Stimulated activated CD4-positive, alpha-beta T cell treated with anti-CD3 and anti-CD28 coated beads, Interleukin-1b, Interleukin-23, amount 100 ng/mL, for 48 hours (primary cell): ENCODE results near the gene DAAM1.

Experiments used
- DNase-seq: peaks from one replicate; pipeline ENCODE4 v3.0.0-alpha.2; 2020

Gene DAAM1

DNA sequence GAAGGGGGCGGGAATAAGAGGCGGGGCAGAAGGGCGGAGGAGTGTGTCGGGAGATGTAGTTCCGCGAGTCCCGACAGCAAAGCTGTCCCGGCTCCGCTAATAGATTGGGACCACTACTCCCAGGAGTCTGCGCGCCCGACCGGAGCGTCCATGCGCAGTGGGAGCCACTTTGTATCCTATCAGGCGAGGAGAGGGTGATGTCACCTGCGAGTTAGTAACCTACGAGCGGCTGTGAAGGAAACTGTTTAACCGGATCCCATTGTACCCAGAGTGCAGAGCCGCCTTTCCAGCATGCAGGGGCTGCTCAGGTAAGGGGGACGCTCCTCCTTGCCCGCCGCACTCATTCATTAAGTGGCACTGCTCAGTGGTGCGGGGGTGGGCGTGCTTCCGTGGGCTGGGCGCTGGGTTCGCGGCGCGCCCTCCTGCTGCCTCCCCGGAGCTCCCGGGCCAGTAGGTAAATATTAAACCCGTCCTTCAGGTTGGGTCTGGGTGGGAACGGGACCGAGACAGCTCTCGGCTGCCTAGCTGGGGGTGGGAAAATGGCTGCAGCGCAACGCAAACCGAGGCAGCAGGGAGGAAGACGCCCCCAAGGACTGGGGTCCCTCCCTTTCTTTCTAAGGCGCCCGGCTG, at the start of gene DAAM1:
TSS of gene DAAM1 (plus strand) at position 207 of the 630 bp plus-strand sequence. CDS start 74,811 bp downstream, outside the sequence.
- DNase-seq: peak; percentile 96

- no peak for DNase-seq
Measured at GRCh38 chr14:59139324-59139723, 49.1 kb upstream of the DAAM1 start.

- DNase-seq: no peak
Measured at GRCh38 chr14:59140106-59140843, 48.2 kb upstream of the DAAM1 start.

DNA sequence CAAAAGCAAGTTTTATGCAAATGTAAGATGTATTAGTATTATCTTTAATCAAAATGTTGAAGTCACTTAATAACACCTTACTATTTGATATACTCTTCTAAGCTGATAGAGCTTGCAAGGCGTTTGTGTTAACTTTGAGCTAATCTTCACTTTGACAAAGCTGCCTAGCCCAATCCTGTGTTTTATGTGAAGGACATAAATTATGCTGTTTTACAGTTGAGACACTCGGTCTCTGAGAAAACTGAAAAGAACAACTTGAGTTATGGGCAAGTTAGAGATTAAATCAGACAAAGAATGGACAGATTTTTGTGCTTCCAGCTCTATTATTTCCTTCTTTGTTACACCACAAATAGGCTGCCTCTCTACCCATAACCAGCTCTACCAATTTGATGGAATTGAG, 42.0 kb upstream of the DAAM1 start:
- DNase-seq: no peak

DNA sequence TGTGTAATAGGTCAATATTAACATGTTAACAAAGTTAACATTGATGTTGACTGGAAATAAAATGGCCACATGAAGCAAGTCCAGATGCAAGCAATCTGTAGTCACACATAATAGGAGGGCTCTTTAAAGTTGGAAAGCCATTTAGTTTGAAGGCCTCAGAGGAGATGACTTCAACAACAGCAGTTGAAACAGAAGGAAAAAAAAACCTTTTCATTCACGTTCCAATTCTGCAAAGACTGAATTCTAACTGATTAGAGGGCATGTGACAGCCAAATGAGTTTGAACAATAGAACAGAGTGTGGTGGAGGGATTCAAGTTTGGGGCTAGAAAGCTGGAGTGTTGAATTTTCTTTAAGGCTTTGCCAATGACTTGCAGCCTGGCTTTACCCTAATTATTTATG, 41.5 kb upstream of the DAAM1 start:
- DNase-seq: no peak

DNA sequence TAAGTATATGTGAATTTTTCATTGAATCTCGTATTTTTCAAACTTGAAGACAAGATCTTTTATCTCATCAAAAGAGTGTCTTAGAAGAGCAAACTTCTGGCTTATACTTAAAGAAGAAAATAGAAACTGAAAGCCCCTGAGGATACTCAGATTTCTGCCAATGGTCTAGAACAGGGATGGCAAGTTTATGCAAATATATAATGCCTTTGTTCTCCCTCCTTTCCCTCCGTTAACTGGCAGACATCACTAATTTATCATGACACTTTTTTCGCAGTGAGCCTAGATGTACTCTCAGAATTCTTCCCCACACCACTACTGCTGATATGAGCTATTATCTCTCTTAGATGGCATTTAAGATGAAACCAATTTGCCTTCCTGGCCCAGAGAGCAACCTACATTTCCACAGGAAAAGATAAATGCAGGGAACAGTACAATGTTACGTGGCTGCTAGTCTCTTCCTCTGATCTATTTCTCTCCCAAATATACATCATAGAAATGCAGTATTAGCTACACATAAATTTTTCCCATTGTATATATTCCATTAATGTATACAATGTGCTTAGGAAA, 40.0 kb upstream of the DAAM1 start:
- no peak for DNase-seq

GRCh38 chr14:59150990-59151389, 37.5 kb upstream of the DAAM1 start:
- no peak for DNase-seq

GRCh38 chr14:59154373-59154772, 34.1 kb upstream of the DAAM1 start:
- no peak for DNase-seq

- no peak for DNase-seq
Measured at GRCh38 chr14:59155886-59156285, 32.6 kb upstream of the DAAM1 start.

DNA sequence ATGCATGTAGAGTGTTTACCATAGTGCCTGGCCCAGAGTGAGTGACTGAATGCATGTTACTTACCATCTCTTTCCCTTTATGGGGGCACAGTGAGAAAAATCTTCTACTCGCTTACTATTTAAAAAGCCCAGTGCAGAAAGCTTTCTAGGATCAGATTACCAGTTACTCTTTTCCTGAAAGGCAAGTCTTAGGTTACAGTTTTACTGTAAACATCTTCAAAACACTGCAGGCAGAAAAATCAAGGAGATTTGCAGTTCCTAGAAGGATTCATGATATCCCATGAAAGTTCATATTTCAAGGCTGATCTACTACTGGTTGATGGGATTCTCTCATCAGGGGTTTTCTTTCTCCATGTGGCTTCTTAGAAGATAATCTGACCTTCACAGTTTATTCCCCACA, 29.3 kb upstream of the DAAM1 start:
- DNase-seq: no peak

DNA sequence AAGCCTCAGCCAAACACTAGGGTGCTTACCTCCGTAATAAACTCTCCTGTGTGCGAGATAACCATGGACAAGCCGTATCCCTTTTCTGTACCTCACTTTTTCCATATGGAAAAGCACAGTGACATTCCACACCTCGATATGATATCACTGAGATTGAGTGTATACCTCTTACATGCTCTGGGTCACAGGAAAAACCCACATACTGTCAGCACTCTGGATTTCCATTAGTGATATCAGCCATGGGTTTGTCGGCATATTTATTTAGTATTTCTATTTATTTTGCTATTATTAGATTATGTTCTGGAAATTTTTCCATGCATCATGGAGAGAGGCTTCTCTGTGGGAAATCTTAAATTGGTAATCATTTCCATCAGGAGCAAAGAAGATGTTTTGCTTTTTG, 28.0 kb upstream of the DAAM1 start:
- DNase-seq: no peak

DNA sequence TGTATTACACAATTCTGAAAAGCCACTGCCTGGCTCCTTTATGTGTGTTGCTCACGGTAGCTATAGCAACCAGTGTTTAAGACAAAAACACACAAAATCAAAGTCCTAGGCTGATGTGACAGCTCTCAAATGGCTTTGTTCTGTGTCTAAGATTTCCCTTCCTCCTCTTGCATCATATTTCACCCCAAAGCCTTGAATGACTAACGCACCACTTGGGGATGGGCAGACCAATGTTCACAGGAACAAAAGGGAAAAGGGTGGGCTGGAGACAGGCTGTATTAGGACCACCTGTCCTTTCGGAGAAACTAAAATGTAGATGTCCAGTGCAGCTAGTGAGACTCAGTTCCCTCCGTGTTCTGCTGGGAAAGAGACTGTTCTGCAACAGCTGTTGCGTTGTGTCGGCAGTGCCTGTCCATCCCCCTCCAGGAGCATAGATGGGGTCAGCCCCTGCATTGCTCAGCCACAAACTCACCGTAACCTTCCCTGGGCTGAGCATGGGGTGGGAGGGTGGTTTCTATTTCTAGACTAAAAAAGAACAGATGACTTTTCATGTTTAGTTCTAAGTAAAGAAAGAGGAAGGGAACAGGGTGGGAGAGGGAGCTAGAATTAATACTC, 26.8 kb upstream of the DAAM1 start:
- DNase-seq: peak; percentile 10

- no peak for DNase-seq
Measured at GRCh38 chr14:59166258-59166657, 22.2 kb upstream of the DAAM1 start.

GRCh38 chr14:59175404-59175803, 13.1 kb upstream of the DAAM1 start:
- no peak for DNase-seq

DNA sequence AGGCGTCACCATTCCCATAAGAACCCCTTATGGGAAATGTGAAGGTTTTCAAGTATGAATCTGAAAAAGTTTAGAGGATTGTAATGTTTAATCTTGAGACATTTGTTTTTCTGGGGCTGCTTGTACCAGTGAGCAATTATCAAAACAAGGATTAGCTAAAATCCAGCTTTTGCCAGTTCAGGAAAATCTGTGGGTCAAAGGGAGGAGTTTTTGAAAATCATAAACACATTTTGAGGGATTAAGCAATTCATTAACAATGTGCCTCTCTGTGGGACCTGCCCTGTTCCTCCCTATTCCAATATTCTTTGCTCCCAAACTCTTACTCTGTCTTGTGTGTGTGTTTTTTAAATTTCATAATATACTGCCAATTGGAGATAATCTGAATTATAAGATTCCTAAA, 11.7 kb upstream of the DAAM1 start:
- no peak for DNase-seq

- no peak for DNase-seq
Measured at GRCh38 chr14:59177262-59177661, 11.2 kb upstream of the DAAM1 start.

- DNase-seq: no peak
Measured at GRCh38 chr14:59181791-59182190, 6.7 kb upstream of the DAAM1 start.

- no peak for DNase-seq
Measured at GRCh38 chr14:59182641-59183040, 5.8 kb upstream of the DAAM1 start.

- no peak for DNase-seq
Measured at GRCh38 chr14:59183150-59183549, 5.3 kb upstream of the DAAM1 start.

GRCh38 chr14:59184396-59184795, 4.1 kb upstream of the DAAM1 start:
- no peak for DNase-seq

DNA sequence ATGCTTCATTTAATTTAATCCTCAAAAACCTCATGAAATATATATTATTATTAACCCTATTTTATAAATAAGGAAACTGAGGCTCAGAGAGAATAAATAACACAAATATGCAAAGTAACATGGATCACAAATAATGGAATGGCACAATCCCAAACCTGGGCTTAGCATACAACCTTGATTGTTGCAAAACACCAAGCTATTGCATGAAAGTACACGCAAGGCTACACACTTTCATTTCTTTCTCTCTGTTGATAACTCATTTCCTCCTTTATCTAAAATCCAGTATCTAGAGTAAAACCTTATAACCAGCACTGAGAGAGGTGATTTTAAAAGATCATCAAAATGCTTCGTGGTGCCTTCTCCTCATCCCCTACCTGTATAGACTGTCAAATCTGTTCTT, 2.8 kb upstream of the DAAM1 start:
- DNase-seq: no peak

DNA sequence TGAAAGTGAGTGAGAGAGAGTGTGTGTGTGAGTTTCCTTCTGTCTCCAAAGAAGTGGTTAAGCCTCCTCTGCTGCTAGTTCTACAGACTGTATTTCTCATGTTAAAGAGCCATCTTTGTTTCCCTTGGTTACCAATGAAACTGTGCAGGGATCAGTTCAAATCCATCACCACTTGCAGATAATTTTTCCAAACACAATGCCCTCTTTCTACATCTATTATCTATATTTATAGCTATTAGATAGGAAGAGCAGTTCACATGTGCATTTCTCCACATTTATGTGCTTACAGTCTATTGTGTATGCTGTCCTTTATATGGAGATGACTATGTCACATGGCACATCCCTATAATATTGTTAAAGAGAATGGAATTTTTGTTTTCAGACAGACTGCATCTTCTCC, 2.2 kb upstream of the DAAM1 start:
- DNase-seq: no peak

- DNase-seq: no peak
Measured at GRCh38 chr14:59187118-59187517, 1.3 kb upstream of the DAAM1 start.
